ENCODE results near the gene DBH.
A peak's percentile ranks its signal among the peaks of the same experiment; 100 is the strongest.

The DBH gene

DNA sequence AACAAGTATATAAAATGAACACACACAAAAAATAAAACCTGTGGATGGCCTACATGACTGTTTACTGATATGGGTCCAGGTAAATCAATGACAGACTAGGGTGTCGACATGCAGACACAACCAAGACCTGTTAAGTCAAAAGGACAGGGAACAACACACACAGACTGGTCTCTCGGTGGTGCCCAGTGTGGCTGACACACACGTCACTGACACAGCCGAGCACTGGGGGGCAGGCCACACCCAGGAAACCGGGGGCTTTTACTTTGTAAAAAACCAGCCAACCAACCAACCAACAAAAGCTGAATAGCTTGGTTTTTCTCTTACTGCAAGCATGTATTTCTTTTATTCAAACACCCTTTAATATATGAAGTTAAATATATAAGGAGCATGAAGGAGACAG is 31.9 kb upstream of the DBH start:
- DNase-seq, result no peak

DNA sequence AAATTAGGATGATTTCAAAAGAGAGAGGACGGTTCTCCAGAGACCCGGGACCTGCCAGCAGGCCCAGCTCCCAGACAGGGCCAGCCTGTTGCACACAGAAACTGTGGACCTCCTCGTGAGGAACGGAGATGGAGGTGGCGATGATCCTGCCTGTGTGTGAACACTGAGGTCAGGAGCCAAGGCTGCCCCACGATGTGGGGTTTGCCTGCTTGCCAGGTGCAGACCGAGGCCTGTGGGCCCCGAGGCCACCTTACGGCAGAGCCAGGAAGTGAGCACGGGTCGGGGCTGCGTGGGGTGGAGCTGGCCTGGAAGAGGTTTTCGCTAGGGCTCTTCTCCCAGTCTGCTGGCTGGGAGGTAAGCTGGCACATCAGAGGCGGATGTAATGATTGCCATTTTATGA is 31.3 kb upstream of the DBH start:
- no peak for DNase-seq

DNA sequence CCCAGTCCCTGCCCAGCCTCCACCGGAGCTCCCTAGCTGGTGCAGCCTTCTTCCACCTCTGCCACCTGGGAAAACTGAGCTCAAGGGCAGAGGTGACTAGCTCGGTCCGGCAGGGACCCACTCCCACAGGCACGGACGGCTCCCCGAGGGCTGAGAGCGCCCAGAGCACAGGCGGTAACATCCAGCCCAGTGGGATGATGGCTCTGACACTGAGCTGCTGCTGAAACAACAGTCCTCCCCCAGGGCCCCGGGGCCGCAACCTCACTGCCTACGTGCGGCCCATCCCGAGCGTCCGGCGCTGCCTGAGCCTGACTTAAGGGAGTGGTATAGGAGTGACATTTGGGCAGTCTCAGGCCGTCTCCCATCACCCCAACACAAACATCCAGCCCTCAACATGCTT is 30.7 kb upstream of the DBH start:
- DNase-seq, result no peak

DNA sequence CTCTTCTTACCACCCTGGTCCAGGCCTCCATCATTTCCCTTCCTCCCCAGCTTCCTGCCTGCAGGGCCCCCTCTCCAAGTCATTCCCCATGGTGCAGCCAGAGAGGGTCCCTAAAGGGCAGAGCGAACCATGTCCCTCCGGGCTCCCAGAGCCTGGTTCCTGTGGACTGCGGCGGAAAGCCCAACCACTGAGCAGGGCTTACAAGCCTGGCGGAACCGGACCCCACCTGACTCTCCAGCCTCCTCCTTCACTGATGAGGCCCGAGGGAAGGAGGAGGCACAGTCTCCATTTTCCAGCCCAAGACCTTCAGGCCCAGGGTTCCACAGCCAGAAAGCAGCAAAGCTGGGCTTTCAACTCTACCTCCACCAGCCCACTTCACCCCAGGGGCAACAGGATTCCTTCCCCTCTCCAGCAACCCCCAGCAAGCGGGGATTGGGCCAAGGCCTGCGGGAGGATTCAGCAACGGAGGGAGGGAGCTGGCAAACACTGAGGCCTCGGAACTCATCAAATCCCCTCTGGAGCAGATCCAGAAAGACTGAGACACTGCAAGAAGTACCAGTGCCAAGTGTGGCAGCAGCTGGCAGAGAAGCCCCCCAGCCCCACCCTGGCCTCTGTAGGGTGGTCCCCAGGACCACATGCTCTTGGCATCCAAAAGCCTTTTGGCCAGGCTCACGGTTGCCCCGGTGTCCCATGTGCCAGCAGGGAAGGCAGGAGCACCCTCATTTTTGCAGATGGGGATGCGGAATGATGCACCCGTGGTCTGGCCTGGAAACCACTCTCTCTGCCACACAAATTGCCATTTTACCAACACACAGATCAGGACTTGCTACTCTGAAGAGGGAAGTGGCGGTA is 30.1 kb upstream of the DBH start:
- DNase-seq, result peak in 1 of 56 donors; percentile 18

DNA sequence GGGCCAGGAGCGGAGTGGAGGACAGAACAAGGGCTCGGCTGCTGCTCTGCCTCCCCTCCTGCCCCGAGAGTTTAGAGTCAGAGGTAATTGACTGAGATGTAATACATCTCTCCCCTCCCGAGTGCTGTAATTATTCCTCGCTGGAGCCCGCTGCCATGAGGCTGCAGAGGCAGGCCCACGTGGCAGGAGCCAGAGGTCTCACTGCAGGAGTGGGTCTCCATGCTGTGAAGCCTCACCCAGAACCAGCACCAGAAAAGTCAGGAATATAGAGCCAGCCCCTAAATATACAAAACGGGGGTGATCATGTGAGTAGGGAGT is 29.5 kb upstream of the DBH start:
- DNase-seq, result no peak

DNA sequence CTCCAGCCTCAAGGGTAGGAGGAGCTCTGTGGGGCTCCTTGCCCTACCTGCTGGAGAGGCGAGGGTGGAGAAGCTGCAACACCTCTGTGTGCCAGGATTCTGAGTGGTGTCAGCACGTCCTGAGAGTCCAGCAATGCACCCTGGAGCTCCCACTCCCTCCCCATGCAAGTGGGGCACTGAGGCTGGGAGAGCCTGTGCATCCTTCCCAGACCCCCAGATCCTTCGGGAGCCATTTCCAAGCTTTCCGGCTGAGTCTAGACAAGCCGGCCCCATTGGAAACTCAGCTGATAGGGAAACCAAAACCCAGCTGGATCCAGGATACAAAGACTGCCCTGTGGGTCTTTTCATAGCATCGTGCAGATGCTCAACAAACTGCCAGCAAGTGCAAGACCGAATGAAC is 28.8 kb upstream of the DBH start:
- peak in 1 of 56 donors; percentile 11 for DNase-seq

DNA sequence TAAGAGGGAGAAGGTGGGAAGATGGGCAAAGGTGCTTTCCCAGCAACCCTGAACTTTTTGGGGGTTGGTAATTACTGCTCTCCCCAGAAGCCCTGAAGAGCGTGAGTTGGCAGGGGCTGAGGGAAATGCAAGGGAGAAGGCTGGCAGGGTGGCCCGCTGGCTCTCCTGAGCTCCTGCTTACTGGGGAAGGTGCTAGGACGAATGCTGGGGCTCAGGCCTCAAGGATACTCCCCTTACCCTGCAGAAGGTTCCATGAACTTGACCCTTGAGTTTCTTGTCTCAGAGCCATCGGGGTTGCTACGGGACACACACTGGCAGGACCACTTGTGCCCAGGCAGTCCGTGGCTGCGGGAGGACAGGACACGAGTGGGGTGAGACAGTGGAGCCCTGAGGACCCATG is 28.2 kb upstream of the DBH start:
- DNase-seq, result no peak

DNA sequence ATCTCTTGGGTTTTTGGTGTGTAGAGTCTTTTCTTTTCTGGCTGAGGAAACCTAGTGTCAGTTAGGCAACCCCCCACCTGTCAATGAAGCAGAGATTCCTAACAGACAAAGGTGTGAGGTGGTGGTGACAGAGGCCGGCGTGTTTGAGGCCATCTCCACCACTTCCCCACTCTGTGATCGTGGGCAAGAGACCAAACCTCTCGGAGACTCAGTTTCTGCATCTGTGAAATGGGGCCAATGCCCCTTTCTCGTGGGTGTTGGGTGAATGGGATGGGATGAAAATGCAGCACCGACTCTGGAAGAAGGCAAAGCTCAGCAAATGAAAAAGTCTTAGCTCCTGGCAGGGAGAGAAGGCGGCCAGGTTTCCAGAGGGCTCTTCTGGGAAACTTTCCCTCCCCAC is 27.8 kb upstream of the DBH start:
- DNase-seq, result no peak

DNA sequence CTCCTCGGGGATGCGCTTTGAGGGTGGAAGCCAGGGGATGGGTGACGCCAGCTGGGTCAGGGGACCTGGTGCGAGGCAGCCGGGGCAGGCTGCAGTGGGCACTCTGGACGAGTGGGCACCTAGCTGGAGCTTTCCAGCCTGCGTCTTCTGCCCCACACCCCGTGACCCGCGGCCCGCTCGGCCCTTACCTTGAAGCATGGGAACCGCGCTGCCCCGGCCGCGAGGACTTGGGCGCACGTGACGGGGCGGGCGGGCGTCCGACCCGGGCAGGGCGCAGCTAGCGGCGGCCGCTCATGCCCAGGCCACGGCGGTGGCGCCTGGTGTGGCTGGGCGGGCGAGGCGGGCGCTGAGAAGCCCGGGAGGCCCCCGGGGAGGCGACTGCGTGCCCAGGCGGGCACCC is 27.3 kb upstream of the DBH start:
- DNase-seq, result no peak

DNA sequence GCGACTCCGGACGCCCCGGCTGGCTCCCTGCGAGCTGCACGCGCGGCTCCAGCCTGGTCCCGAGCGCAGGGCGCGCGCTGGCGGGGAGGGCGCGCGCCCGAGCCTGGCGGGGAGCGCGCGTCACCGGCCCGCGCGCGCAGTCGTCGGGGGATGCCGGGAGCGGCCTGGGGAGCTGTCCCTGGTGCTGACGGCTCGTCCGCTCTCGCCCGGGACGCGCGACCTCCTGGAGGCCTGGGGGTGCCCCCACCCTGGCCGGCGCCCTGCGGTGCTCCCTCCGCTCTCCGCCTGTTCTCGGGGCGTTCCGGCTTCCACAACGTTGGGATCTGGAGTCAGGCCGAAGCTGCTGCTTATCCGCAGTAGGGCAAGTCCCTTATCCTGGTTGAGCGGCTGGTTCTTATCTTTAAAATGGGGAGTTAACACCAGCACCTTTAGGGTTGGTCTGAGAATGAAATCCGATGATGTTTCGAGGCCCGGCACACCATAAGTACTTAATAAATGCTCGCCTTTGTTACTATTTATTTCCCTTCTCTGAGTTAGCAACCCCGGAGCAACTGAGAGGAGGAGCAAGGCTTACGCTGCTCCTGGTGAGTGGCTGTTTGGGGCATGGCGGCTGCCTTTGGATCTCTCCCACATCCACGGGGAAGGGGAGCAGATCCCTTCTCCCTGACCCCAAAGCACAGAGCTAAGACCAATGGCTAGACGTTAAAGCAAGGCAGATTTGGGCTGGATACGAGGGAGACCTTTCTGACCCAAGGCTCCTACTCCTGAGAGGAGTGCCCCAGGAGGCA is 26.7 kb upstream of the DBH start, which contains the start of gene FAM163B:
Gene FAM163B, minus strand, starts transcription at position 79 of the 788 bp plus-strand sequence. CDS start 29,166 bp downstream, outside the sequence.
- DNase-seq, result peak in 24 of 56 donors; percentile 5 to 64 (median 31)

DNA sequence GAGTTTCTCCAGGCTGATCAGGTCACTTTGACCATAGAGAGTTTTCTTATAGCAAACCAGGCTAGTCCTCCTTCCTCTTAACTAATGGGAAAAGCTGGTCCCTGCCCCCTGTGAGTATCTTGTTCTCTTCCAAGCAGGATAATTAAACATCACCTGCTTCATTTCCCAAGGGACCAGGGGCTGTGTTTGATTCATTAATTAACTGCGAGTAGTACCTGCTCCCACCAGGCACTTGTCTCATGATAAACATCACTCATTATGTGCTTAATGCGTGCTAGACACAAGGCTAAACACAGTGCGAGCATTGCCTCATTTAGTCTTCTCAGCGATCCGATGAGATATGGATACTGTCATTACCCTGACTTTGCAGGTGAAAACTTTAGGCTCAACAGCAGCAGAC is 25.3 kb upstream of the DBH start:
- DNase-seq, result no peak

DNA sequence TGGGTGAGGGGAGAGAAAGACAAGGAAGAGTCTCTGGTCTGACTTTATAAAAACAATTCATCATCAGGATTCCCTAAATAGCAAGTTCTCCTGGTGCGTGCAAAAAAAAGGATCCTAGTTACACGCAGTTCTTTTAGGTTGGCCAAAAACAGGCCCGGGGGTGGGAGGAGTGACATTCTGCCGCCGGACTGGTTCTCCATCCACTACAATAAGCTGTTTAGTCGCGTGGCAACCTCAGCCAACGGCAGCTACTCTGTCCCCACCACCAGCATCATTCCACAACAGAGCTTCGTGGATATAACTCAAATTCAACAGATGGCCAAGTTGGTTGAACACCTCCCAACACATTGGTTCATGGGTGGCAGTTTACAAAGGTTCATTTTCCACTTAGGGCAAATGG is 24.1 kb upstream of the DBH start:
- DNase-seq, result peak in 4 of 56 donors; percentile 33 to 47 (median 36)

DNA sequence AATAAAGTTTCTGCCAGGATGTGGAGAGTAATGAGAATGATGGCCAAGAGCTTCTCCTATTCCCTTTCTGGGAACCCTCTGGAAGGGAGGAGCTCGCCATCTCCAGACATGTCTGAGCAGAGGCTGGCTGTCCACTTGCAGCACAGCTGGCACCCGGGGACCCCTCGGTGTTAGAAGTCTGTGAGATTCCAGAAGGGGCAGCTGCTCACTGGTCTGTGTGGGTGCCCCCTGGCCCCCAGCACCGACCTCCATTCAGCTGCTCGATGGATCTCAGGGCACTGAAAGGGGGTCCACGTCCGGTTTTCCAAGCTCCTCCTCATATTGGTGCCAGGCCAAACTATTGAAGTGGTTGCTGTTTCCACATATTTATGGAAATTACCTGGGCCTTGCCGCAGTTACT is 23.3 kb upstream of the DBH start:
- DNase-seq, result no peak

DNA sequence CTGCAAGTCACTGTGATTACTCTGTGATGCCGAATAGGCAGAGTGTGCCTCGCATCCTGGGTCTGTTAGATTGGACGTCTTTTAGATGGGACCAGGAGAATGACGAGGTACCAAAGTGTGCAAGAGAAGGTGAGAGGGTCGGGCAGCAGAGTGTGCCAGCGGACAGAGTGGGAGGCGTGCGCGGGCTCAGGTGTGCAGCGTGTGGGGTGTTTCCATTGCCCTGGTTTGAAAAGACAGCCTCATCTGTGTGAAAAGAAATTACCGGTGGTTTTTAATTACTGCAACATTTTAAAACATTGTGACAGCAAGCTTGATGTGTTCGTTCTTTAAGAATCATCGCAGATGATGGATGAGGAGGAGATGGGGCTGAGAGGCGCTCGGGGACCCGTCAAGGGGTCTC is 22.7 kb upstream of the DBH start:
- DNase-seq, result no peak

DNA sequence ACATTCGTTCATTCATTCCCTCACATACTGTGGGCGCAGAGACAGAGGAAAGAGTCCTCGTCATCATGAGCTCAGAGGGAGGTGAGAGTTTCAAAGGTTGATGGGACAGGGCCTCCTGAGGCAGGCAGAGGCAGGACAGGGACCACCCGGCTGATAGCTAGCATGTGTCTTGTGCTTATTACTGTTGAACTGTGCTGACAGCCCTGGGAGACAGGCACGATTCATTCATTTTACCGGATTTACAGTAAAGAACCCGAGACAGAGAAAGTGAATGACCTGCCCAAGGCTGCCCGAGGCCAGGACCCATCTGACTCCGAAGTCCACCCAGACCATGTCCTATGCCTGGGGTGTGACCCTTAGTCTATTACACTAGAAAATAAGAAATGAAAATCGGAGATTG is 22.1 kb upstream of the DBH start:
- no peak for DNase-seq

DNA sequence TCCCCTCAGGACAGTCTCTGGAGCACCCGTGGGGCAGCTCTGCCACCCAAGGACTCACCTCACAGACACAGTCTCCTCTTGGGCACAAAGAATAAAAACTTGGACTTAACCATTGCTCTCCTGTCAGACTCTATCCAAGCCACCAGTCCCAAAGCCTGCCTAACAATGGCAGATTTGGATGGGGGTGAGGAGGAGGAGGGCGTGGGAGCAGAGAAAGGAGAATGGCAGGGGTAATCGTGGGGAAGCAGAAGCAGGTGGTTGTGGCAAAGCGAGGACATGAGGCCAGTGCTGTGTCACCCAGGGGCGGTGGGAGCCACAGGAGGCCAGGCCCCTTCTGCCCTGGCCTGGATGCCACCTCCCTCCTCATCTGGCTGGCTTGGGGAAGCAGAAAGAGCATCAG is 21.5 kb upstream of the DBH start:
- no peak for DNase-seq

DNA sequence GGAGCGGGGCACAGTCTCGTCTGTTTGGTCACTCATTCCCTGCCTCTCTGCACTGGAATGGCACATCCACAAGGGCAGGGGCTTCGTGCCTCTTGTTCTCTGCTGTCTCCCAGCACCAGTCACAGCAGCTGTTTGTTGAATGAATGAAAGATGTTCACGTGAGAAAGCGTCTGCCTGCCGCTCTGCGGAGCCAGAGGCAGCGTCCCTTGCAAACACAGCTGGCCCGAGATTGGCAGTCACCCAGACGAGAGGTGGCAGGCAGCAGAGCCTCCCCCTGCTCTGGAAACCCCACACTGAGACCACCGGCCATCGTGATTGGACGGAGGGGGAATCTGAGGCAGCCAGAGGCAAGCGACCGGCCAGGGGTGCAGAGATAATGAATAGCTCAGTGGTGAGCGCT is 21.0 kb upstream of the DBH start:
- no peak for DNase-seq

DNA sequence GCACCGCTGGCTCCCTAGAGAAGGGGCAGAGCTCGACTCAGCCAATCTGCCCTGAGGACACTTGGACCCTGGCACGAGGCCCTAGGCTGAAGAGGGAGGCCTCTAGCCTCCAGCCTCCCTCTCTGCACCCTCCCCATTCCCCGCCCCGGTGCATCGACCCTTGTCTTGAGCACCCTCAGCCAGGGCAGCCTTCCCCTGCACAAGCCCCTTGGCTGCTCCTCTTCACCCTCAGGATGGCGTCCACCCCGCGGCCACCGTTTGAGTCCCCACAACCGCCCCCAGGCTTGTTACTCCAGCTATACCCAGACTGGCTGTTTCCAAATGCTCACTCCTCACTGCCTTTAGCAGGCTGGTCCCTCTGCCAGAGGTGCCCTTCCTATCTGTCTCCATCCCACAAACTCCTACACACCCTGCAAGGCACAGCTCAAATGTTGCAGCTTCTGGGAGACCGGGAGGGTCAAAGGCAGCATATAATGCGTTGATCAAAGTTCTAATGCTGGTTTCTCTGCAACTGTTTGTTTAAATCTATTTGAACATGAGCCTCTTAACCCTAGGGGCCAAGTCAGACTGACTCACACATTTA is 20.5 kb upstream of the DBH start:
- DNase-seq, result no peak

DNA sequence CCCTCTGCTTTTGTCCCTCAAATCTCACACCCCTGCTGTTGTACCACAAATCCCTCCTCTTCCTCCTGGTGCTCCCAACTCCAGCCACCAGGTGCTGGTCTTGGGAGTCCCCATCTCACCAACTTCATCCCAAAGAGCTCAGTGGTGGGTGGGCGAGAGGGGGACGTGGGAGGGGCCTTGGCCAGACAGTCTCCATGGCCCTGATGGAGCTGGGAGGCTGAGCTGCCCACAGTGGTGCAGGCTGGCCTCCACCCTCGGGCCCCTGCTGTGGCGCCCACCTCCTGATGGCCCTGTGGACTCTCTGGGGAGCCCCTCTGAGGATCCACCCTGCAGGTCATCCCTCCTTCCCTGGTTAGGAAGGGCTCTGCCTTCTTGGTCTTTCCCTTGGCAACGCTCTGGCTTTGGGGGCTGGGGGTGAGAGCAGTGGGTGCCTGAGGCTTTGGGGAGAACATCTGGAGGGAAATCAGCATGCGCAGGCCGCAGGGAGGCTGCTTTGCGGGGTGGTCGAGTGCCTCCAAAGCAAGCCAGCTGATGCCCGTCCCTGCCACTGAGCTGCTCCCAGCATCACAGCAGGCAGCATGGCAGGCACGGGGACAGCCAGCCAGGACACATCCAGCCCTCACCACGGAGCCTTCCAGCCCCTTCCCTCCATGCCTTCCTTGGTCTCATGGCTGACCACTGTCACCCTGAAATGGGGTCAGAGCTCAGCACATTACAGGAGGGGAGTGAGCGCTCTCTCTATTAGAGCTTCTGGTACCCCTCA is 19.3 kb upstream of the DBH start:
- DNase-seq, result no peak

DNA sequence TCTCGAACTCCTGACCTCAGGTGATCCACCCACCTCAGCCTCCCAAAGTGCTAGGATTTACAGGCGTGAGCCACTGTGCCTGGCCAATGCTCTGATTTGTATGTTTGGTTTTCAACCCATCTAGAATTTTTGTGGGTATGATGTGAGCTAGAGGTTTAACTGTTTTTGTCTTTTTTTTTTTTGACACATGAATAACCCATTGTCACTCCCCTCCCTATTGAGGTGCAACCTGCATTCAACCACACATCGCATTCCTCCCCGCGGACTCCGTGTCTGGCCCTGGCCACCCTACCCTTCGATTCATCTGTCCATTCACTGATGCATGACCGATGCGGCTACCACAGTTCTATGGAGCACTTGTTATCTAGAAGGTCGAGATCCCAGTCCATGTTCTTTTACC is 17.4 kb upstream of the DBH start:
- DNase-seq, result no peak

DNA sequence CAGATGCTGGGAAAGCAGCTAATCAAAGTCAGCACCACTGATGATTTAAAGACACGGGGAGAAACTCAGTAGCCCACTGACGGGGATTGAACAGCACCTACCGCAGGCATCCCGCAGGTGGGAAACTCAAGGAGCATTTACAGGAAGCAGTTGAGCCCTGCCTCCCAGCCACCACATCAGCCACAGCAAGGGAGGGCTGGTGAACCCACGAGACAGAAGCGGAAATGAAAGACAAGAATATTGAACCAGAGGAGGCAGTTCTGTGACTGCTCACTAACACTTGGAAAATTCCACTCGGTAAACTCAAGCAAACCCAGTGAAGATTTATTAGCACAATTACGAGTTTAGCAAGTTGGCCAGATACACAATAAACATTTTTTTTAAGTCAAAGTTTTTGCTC is 16.4 kb upstream of the DBH start:
- peak in 5 of 56 donors; percentile 5 to 31 (median 13) for DNase-seq
